Panc1 (cell line): ENCODE results near the gene TTC23. TPM values are rescaled to one million over a fixed set of nuclear protein-coding genes. Genes with fewer than 3 reads are reported as not detected.

Experiments
- ATAC-seq: fragments of 200-7000 bp; cut with Tn5 transposase; 2 replicates; pipeline ENCODE4 v1.9.1; 2020; ENCODE audit warnings: mild to moderate bottlenecking, moderate library complexity
- BruUV-seq: library from RNA; stranded (reverse); fragments of 400-500 nt; replicated peaks from 2 replicates; lab custom pipeline; 2021; lab: Mats Ljungman, UMichigan
- CTCF ChIA-PET: fragments of 300-600 bp; sonication (Branson Sonifier 250); formaldehyde crosslinking; loops from one replicate; lab custom pipeline; 2022; ENCODE audit warnings: antibody characterized with exemption; lab: Charles Lee
- POLR2A ChIA-PET: fragments of 300-600 bp; sonication (Branson Sonifier 250); formaldehyde crosslinking; loops from one replicate; lab custom pipeline; 2022; ENCODE audit warnings: antibody characterized with exemption; lab: Charles Lee
- DNase-seq: peaks from one replicate; pipeline ENCODE4 v3.0.0-alpha.2; 2010; ENCODE audit warnings: low read depth, low spot score
- H3K27ac ChIP-seq: 2 replicates; pipeline ENCODE4 v1.5.1; 2011; ENCODE audit warnings: mild to moderate bottlenecking, low read length, inconsistent platforms
- H3K27me3 ChIP-seq: fragments of 200-500 bp; sonication (Bioruptor generic); 2 replicates; pipeline ENCODE4 v1.6.0; 2014; ENCODE audit warnings: low read length, inconsistent platforms; ENCODE audit not compliant: control insufficient read depth, insufficient read depth
- H3K36me3 ChIP-seq: fragments of 200-500 bp; sonication (Bioruptor generic); 2 replicates; pipeline ENCODE4 v1.5.1; 2014; ENCODE audit warnings: inconsistent platforms, mild to moderate bottlenecking, low read length, moderate library complexity; ENCODE audit not compliant: control insufficient read depth, insufficient read depth
- H3K4me1 ChIP-seq: 2 replicates; pipeline ENCODE4 v1.5.1; 2011; ENCODE audit warnings: inconsistent platforms, mild to moderate bottlenecking, low read length, moderate library complexity; ENCODE audit not compliant: control insufficient read depth, insufficient read depth
- H3K4me3 ChIP-seq, 2 experiments: 2 replicates each; pipeline ENCODE4 v1.5.1; 2011 to 2012; ENCODE audit warnings: low read depth in 2 of 2, low read length in 2 of 2, mild to moderate bottlenecking in 2 of 2, inconsistent platforms in 1 of 2, moderate library complexity in 1 of 2
- H3K9me3 ChIP-seq: fragments of 200-500 bp; sonication (Bioruptor generic); 2 replicates; pipeline ENCODE4 v1.5.1; 2014; ENCODE audit warnings: low read depth, mild to moderate bottlenecking, inconsistent platforms, low read length, moderate library complexity; ENCODE audit not compliant: control insufficient read depth, insufficient read depth
- POLR2AphosphoS5 ChIP-seq: IDR thresholded peaks from 2 replicates; pipeline ENCODE4 v1.6.1; 2012; ENCODE audit warnings: mild to moderate bottlenecking, low read depth, low read length, moderate library complexity
- REST ChIP-seq, 2 experiments: IDR thresholded peaks; 2 replicates each; pipeline ENCODE4 v1.6.1; 2011 to 2012; ENCODE audit warnings: low read depth in 2 of 2, control low read depth in 1 of 2, low read length in 1 of 2, mild to moderate bottlenecking in 1 of 2, moderate library complexity in 1 of 2; ENCODE audit not compliant: insufficient read depth in 1 of 2
- SIN3A ChIP-seq: IDR thresholded peaks from 2 replicates; pipeline ENCODE4 v1.6.1; 2012; ENCODE audit warnings: low read depth, mild to moderate bottlenecking, low read length, moderate library complexity, borderline replicate concordance; ENCODE audit not compliant: insufficient read depth
- TCF7L2 ChIP-seq: IDR thresholded peaks from 2 replicates; pipeline ENCODE4 v1.6.1; 2011; ENCODE audit warnings: mild to moderate bottlenecking, low read depth, low read length, inconsistent platforms
- in situ Hi-C: cut with HindIII; loops from 2 replicates; pipeline ENCODE4 v1.10.0; 2016; ENCODE audit warnings: low sequenced_read_pairs, low pct_unique_long_range_greater_than_20kb
- intact Hi-C: fragments of 100-400 bp; cut with micrococcal nuclease; formaldehyde crosslinking; loops from one replicate; pipeline ENCODE4 v1.10.0; 2022; ENCODE audit not compliant: unreplicated experiment
- total RNA-seq: library from RNA; stranded (reverse); gene quantifications from one replicate; pipeline ENCODE4 v1.2.1, GENCODE V29; 2021; ENCODE audit not compliant: unreplicated experiment
- TF ChIP-seq, protein P1 (sequence below): fragments of 450-650 bp; IDR thresholded peaks from 2 replicates; pipeline ENCODE4 v1.5.1; 2017; ENCODE audit warnings: mild to moderate bottlenecking

TTC23 gene
- total RNA-seq, 1 experiment from 2014 or later: 21.7 TPM

GRCh38 chr15:99117563-99118257, 131.7 kb downstream of the TTC23 start:
- H3K36me3 ChIP-seq: 0 out of 2 replicates have a peak, but pooled peaks cover 2% of the 10 kb centered on the region
- H3K4me1 ChIP-seq: peaks cover 13% of the 10 kb centered on the region
- BruUV-seq: no TSS peak
- no peak overlapping the region for H3K27ac ChIP-seq
- H3K4me3 ChIP-seq: no peak overlapping the region
- no peaks in the 10 kb centered on the region for H3K9me3 ChIP-seq
- intact Hi-C loops (no loop called here), in situ Hi-C loops (no loop called here)
- CTCF ChIA-PET: no interaction called here
- POLR2A ChIA-PET: no interaction called here
- ATAC-seq (no peak), DNase-seq (no peak)
- TF ChIP-seq, protein P1, sequence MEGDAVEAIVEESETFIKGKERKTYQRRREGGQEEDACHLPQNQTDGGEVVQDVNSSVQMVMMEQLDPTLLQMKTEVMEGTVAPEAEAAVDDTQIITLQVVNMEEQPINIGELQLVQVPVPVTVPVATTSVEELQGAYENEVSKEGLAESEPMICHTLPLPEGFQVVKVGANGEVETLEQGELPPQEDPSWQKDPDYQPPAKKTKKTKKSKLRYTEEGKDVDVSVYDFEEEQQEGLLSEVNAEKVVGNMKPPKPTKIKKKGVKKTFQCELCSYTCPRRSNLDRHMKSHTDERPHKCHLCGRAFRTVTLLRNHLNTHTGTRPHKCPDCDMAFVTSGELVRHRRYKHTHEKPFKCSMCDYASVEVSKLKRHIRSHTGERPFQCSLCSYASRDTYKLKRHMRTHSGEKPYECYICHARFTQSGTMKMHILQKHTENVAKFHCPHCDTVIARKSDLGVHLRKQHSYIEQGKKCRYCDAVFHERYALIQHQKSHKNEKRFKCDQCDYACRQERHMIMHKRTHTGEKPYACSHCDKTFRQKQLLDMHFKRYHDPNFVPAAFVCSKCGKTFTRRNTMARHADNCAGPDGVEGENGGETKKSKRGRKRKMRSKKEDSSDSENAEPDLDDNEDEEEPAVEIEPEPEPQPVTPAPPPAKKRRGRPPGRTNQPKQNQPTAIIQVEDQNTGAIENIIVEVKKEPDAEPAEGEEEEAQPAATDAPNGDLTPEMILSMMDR: no peak
- TF ChIP-seq SIN3A (no peak), POLR2AphosphoS5 (no peak), TCF7L2 (no peak), REST (IDR thresholded peaks at IDR 0.05; ENCODE audit: insufficient read depth in 1 of 2, low read depth in 2 of 2, low read length in 1 of 2) (no peak)
- no peaks in the 10 kb centered on the region for H3K27me3 ChIP-seq

DNA sequence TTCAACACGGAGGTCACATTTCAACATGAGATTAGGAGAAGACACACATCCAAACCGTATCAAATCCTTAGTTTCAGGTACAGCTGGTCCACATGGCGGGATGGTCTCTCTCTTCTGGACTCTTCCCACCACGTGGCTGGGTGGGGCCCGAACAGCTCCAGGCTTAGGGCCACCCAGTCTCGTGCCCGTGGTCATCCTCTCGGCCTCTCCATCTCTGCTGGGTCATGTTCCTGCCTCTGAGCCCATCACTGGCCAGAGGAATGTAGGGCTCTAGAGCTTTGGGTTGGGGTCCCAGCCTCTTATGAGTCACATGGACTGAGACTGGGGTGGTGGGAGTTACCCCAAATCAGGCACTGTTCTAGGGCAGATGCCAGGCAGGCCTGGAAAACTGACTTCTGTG, 132.3 kb downstream of the TTC23 start:
- ChIA-PET CTCF (no interaction called here), POLR2A (no interaction called here)
- ATAC-seq (no peak), DNase-seq (no peak)
- intact Hi-C loops: no loop called here
- Histone ChIP-seq H3K27ac (no peak overlapping the region), H3K27me3 (no peaks in the 10 kb centered on the region), H3K36me3 (0 out of 2 replicates have a peak, but pooled peaks cover 2% of the 10 kb centered on the region), H3K4me1 (peaks cover 8% of the 10 kb centered on the region; the same call in 1 of the 2 replicates), H3K9me3 (no peaks in the 10 kb centered on the region), H3K4me3 (no peak overlapping the region)
- in situ Hi-C loops: no loop called here
- TF ChIP-seq SIN3A: no peak
- TF ChIP-seq, protein P1: no peak
- TF ChIP-seq REST (IDR thresholded peaks at IDR 0.05; ENCODE audit: insufficient read depth in 1 of 2, low read depth in 2 of 2, low read length in 1 of 2): no peak
- TF ChIP-seq TCF7L2: no peak
- no peak for TF ChIP-seq POLR2AphosphoS5
- BruUV-seq: no TSS peak
